ENCODE results near the gene AIF1L.

Gene AIF1L

DNA sequence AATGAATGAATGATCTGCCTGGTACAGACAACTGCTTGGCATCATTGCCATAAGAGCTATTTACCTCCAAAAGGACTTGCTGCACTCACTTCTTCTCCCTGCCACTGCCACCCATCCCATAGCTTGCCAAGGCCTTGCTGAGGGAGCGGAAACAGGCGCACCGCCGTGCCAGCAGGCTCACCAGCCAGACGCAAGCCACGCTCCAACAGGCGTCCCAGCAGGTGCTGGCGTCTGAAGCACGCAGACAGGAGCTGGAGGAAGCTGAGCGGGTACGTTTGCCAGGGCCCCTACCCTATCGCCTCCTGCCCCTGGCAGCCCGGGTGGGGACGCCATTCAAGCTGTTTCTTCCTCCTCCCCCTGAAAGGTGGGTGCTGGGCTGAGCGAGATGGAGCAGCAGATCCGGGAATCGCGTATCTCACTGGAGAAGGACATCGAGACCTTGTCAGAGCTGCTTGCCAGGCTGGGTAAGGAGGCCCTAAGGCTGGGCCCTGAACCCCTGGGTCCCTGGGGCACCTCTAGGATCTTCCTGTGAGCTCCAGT lies 8.9 kb upstream of the AIF1L start:
- no peak for DNase-seq (ENCODE audit: extremely low read depth, low read depth)

DNA sequence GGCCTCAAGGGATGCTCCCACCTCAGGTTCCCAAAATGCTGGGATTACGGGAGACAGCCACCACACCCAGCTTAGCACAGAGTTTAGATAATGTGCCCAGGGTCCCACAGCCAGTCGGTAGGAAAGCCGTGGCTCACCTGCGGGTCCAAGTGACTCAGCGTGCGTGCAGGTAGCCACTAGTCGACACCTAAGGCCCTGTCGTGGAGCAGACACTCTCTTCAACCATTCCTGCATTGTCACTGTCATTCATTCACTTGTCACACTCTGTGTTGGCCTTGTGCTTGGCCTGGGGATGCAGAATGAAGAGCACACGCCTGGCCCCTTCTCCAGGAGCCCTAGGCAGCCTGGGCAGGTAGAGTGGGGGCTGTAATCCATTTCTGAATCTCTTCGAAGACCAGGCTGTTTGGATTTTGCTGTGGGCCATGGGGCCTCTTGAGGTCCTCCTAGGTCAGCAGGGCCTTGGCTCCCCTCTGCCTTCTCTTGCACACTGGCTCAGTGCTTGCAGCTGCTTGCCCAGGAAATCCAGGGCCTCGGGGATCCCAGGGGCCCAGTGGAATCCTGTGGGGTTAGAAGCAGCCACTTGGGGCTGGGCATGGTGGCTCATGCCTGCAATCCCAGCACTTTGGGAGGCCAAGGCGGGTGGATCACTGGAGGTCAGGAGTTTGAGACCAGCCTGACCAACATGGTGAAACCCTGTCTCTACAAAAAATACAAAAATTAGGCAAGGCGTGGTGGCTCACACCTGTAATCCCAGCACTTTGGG lies 6.1 kb upstream of the AIF1L start:
- DNase-seq (ENCODE audit: extremely low read depth, low read depth), result no peak
- TF ChIP-seq, protein P1, sequence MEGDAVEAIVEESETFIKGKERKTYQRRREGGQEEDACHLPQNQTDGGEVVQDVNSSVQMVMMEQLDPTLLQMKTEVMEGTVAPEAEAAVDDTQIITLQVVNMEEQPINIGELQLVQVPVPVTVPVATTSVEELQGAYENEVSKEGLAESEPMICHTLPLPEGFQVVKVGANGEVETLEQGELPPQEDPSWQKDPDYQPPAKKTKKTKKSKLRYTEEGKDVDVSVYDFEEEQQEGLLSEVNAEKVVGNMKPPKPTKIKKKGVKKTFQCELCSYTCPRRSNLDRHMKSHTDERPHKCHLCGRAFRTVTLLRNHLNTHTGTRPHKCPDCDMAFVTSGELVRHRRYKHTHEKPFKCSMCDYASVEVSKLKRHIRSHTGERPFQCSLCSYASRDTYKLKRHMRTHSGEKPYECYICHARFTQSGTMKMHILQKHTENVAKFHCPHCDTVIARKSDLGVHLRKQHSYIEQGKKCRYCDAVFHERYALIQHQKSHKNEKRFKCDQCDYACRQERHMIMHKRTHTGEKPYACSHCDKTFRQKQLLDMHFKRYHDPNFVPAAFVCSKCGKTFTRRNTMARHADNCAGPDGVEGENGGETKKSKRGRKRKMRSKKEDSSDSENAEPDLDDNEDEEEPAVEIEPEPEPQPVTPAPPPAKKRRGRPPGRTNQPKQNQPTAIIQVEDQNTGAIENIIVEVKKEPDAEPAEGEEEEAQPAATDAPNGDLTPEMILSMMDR (IDR thresholded peaks at IDR 0.05; ENCODE audit: low read depth, low read length), result no peak

More for the DNA sequence above, 8.9 kb upstream of the AIF1L start:
- TF ChIP-seq, protein P1 (IDR thresholded peaks at IDR 0.05; ENCODE audit: low read depth, low read length), result no peak

DNA sequence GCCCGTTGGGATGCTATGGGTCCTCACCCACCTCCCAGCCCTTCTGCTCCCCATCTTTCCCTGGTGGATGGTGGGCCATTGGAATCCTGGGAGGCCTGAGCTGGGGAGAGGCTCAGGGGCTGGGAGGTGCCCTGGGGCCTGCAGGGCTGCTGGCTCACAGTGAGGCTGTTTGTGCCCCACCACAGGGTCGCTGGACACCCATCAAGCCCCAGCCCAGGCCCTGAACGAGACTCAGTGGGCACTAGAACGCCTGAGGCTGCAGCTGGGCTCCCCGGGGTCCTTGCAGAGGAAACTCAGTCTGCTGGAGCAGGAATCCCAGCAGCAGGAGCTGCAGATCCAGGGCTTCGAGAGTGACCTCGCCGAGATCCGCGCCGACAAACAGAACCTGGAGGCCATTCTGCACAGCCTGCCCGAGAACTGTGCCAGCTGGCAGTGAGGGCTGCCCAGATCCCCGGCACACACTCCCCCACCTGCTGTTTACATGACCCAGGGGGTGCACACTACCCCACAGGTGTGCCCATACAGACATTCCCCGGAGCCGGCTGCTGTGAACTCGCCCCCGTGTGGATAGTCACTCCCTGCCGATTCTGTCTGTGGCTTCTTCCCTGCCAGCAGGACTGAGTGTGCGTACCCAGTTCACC lies 4.9 kb upstream of the AIF1L start:
- DNase-seq (ENCODE audit: extremely low read depth, low read depth), result no peak
- TF ChIP-seq, protein P1 (IDR thresholded peaks at IDR 0.05; ENCODE audit: low read depth, low read length), result no peak

DNA sequence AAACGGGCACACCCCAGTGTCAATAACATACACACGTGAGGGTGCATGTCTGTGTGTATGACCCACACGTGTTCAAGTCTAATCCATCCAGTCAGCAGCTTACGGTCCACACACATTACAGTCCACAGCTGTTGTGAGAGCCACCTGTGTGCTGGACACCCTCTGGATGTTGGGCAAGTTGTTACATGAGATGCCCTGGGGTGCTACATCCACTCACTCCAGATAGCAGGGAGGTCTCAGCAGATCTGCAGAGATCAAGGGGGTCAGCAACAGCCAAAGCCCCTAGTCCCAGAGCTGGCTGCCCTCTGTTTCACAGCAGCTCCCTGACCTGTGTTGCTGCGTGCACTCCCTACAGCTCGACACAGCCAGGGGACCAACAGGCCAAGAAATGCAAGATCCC lies 4.3 kb upstream of the AIF1L start:
- no peak for DNase-seq (ENCODE audit: extremely low read depth, low read depth)

DNA sequence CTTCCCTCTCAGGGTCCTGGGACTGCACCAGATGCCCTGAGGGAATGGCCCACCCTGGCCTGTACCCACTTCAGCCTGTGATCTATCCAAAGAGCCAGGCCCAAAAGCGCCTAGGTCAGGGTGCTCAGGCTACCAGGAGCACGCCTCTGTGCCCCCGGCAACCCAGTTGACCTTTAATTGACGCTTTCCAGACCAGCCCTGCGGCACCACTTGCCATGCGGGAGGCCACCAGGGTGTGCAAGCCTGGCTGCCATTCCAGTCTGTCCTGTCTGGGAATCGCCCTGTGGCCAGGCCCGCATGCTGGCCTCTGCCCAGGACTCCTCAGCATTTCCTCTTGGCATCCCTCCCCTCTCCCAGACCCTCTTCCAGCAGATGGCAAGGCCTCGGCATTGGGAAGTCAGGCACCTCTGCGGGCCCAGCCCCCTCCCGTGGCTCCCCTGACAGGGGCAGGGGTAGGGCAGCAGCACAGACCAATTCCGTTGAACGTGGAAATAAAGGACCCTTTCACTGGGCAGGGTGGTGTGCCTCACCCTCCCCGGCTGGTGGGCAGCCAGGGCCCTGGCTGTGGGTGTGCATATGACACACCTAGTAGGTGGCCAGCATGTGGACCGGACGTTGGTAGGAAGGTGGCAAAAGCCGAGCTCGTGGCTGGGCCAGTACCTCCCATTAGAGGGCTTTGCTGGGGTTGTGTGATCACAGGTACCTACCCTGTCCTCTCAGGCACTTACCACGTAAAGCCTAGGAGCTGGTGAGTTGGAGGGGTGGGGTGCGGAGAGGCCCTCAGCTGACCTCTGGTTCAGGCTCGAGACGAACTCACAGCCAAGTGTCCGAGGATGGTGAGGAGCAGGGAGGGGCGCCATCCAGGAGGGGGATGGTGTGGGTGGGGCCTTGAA lies 3.5 kb upstream of the AIF1L start:
- no peak for DNase-seq (ENCODE audit: extremely low read depth, low read depth)

More for the DNA sequence above, 4.3 kb upstream of the AIF1L start:
- TF ChIP-seq, protein P1 (IDR thresholded peaks at IDR 0.05; ENCODE audit: low read depth, low read length), result no peak

DNA sequence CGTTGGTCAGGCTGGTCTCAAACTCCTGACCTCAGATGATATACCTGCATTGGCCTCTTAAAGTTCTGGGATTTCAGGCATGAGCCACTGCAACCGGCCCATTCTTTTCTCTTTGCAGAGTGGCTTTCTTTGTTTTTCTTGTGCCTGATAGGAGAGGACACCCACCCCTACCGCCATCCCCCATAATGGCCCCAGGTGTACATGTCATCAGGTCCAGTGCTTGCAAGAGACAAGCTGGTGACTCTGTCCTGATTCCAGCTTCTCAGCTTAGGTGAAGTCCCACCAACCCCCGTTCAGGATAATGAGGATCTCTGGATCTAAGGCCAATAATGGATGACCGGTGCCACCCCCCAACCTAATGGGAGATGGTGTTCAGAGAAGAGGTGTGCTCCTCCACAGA lies 2.3 kb upstream of the AIF1L start:
- TF ChIP-seq, protein P1 (IDR thresholded peaks at IDR 0.05; ENCODE audit: low read depth, low read length), result no peak
- DNase-seq (ENCODE audit: extremely low read depth, low read depth), result no peak

More for the DNA sequence above, 3.5 kb upstream of the AIF1L start:
- TF ChIP-seq, protein P1 (IDR thresholded peaks at IDR 0.05; ENCODE audit: low read depth, low read length), result no peak

All from AG09319 (cell line).